Measurements from ENCODE around the gene DOCK9.

GRCh38 chr13:98751367-98751782 is 226.5 kb downstream of the DOCK9 start:
- TF ChIP-seq MAZ (CRISPR knock-in tag; conservative IDR thresholded peaks at IDR 0.05 in 1 of 2, IDR thresholded peaks at IDR 0.05 in 1 of 2) (no peak), CTCF (IDR thresholded peaks at IDR 0.05 in 2 of 3, conservative IDR thresholded peaks at IDR 0.05 in 1 of 3; ENCODE audit: insufficient read depth in 2 of 3, low read depth in 1 of 3, low read length in 3 of 3) (no peak), ZNF518B (CRISPR knock-in tag; IDR thresholded peaks at IDR 0.05) (no peak), HOMEZ (CRISPR knock-in tag; IDR thresholded peaks at IDR 0.05) (no peak), NFE2L1 (tag; IDR thresholded peaks at IDR 0.05; ENCODE audit: borderline replicate concordance, low read depth) (no peak)

All from K562 (cell line).